Gastrocnemius medialis (tissue), 4 donors: ENCODE data around the gene ANKRD29.

Source experiments
- POLR2A ChIP-seq, 2 donors: fragments of 450-650 bp; IDR thresholded peaks; one replicate each; pipeline ENCODE4 v1.6.1; 2017; ENCODE audit warnings: antibody characterized with exemption in 2 of 2, mild to moderate bottlenecking in 2 of 2, moderate library complexity in 2 of 2
- TF ChIP-seq, protein P1 (sequence below), 5 experiments: fragments of 450-650 bp in 3 of 5; fragments of 200-600 bp in 2 of 5; sonication (generic) in 2 of 5; IDR thresholded peaks in 4 of 5; conservative IDR thresholded peaks in 1 of 5; 1 replicate in 4 of 5; 2 replicates in 1 of 5; pipeline ENCODE4 v1.5.1; 2016 to 2019; ENCODE audit warnings: antibody characterized with exemption in 5 of 5, mild to moderate bottlenecking in 3 of 5, moderate library complexity in 3 of 5

- TF ChIP-seq, protein P1, sequence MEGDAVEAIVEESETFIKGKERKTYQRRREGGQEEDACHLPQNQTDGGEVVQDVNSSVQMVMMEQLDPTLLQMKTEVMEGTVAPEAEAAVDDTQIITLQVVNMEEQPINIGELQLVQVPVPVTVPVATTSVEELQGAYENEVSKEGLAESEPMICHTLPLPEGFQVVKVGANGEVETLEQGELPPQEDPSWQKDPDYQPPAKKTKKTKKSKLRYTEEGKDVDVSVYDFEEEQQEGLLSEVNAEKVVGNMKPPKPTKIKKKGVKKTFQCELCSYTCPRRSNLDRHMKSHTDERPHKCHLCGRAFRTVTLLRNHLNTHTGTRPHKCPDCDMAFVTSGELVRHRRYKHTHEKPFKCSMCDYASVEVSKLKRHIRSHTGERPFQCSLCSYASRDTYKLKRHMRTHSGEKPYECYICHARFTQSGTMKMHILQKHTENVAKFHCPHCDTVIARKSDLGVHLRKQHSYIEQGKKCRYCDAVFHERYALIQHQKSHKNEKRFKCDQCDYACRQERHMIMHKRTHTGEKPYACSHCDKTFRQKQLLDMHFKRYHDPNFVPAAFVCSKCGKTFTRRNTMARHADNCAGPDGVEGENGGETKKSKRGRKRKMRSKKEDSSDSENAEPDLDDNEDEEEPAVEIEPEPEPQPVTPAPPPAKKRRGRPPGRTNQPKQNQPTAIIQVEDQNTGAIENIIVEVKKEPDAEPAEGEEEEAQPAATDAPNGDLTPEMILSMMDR (IDR thresholded peaks at IDR 0.05 in 4 of 5, conservative IDR thresholded peaks at IDR 0.05 in 1 of 5): no peak
- no peak for TF ChIP-seq POLR2A (IDR thresholded peaks at IDR 0.05)
These were observed 19.3 kb upstream of the ANKRD29 start for GRCh38 chr18:23682045-23682444.
